ENCODE data around the gene PLXNA3. TPM values are rescaled to one million over a fixed set of nuclear protein-coding genes. Genes with fewer than 3 reads are reported as not detected.

Gene PLXNA3
- total RNA-seq, 1 donor from 2014 or later, result 128 TPM

DNA sequence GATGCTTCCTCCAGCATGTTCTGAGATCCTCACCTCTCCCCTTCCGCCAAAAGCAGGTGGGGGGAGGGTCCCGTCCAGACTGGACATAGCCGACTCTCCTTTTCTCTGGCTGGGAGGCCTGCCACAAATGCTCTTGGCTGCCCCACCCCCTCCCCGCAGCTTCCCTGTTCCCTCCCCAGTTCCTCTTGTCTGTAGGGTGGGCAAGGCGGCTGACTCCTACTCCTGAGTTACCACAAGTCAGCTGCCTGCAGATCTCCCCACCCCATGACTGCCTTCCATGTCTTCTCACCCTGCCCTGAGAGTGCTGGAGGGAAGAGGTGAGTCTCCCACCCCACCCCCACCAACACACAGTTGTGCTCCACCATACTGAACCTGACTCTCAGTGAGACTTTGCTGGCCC is 26.7 kb upstream of the PLXNA3 start:
- H3K4me3 Mint-ChIP-seq, result no peak overlapping the region
- H3K27ac Mint-ChIP-seq, result no peak overlapping the region
- no peak for DNase-seq (ENCODE audit: low spot score in 2 of 2, unreplicated experiment in 2 of 2)
- H3K4me1 Mint-ChIP-seq, result peaks cover 30% of the 10 kb centered on the region
- H3K9me3 Mint-ChIP-seq, result peaks cover 8% of the 10 kb centered on the region
- H3K36me3 Mint-ChIP-seq, result peaks cover 10% of the 10 kb centered on the region
- H3K27me3 Mint-ChIP-seq (ENCODE audit: low read depth), result no peaks in the 10 kb centered on the region
- TF ChIP-seq, protein P1, sequence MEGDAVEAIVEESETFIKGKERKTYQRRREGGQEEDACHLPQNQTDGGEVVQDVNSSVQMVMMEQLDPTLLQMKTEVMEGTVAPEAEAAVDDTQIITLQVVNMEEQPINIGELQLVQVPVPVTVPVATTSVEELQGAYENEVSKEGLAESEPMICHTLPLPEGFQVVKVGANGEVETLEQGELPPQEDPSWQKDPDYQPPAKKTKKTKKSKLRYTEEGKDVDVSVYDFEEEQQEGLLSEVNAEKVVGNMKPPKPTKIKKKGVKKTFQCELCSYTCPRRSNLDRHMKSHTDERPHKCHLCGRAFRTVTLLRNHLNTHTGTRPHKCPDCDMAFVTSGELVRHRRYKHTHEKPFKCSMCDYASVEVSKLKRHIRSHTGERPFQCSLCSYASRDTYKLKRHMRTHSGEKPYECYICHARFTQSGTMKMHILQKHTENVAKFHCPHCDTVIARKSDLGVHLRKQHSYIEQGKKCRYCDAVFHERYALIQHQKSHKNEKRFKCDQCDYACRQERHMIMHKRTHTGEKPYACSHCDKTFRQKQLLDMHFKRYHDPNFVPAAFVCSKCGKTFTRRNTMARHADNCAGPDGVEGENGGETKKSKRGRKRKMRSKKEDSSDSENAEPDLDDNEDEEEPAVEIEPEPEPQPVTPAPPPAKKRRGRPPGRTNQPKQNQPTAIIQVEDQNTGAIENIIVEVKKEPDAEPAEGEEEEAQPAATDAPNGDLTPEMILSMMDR (IDR thresholded peaks at IDR 0.05; ENCODE audit: unreplicated experiment), result no peak

DNA sequence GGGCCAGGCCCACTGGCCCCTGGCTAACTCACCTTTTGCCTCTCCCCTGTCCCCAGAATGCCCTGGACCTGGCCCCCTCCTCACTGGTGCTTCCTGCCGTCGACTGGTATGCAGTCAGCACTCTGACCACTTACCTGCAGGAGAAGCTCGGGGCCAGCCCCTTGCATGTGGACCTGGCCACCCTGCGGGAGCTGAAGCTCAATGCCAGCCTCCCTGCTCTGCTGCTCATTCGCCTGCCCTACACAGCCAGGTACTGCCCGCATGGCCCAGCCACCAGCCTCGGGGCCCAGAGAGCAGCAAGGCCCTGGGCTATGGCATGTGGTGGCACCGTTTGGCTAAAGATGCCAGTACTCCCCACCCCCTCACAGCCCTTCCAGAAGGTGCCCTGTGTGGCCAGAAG is 25.9 kb upstream of the PLXNA3 start:
- Mint-ChIP-seq H3K36me3 (peaks cover 10% of the 10 kb centered on the region), H3K4me1 (peaks cover 26% of the 10 kb centered on the region), H3K27me3 (ENCODE audit: low read depth) (no peaks in the 10 kb centered on the region), H3K9me3 (peaks cover 8% of the 10 kb centered on the region), H3K4me3 (no peak overlapping the region), H3K27ac (no peak overlapping the region)
- DNase-seq (ENCODE audit: low spot score in 2 of 2, unreplicated experiment in 2 of 2), result no peak
- TF ChIP-seq, protein P1 (IDR thresholded peaks at IDR 0.05; ENCODE audit: unreplicated experiment), result no peak

DNA sequence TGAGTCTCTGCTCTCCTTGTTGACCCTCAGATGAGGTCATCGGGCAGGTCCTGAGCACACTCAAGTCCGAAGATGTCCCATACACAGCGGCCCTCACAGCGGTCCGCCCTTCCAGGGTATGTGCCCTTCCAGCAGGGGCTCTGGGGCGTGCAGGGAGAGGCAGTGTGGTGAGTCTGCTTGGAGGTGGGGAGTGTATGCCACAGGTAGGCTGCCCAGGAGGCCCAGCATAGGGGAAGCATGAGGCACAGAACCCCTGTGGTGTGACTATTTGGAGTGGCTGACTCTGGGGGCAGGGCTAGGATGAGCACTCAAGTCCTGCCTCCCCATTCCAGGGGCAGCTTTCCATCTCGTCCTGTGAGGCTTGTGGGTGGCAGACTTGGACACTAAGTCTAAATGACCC is 24.5 kb upstream of the PLXNA3 start:
- Mint-ChIP-seq H3K9me3 (peaks cover 4% of the 10 kb centered on the region), H3K36me3 (peaks cover 10% of the 10 kb centered on the region), H3K4me3 (no peak overlapping the region), H3K27ac (no peak overlapping the region), H3K4me1 (peaks cover 27% of the 10 kb centered on the region), H3K27me3 (ENCODE audit: low read depth) (no peaks in the 10 kb centered on the region)
- TF ChIP-seq, protein P1 (IDR thresholded peaks at IDR 0.05; ENCODE audit: unreplicated experiment), result no peak
- no peak for DNase-seq (ENCODE audit: low spot score in 2 of 2, unreplicated experiment in 2 of 2)

DNA sequence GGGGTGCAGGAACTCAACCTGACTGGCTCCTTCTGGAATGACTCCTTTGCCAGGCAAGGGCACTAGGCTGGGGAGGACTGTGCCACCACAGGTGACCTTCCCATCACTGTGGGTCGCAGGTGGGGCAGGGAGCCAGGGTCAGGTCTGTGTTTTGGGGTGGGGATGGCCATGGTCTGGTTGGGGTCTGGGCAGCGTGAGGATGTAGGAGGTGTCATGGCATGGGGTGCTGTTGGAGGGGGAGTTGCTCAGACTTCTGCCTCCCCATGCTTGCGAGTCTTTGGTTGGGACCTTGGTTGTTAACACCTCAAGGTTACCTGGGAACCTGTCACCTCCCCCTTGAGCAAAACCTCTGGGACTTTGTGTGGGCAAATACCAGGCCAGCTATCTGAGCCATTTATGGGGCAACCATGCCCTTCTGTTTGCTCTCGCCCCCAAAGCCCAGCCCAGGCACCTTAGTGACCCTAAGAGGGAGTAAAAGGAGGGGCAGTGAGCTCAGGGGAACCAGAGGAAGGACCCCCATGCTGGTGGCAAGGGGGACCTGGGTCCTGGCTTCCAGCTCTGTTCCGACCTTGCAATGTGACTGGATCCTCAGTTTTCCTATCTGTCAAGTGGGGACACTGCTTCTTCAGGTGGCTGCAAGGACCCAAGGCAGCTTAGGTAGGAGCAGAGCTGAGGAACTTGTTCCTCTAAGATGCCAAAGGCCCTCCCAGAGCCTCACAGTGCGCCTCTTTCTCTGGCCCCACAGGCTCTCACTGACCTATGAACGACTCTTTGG is 23.5 kb upstream of the PLXNA3 start:
- TF ChIP-seq, protein P1 (IDR thresholded peaks at IDR 0.05; ENCODE audit: unreplicated experiment), result no peak
- DNase-seq (ENCODE audit: low spot score in 2 of 2, unreplicated experiment in 2 of 2), result no peak
- Mint-ChIP-seq H3K27ac (no peak overlapping the region), H3K27me3 (ENCODE audit: low read depth) (no peaks in the 10 kb centered on the region), H3K9me3 (peaks cover 4% of the 10 kb centered on the region), H3K36me3 (peaks cover 12% of the 10 kb centered on the region), H3K4me1 (peaks cover 22% of the 10 kb centered on the region), H3K4me3 (no peak overlapping the region)

DNA sequence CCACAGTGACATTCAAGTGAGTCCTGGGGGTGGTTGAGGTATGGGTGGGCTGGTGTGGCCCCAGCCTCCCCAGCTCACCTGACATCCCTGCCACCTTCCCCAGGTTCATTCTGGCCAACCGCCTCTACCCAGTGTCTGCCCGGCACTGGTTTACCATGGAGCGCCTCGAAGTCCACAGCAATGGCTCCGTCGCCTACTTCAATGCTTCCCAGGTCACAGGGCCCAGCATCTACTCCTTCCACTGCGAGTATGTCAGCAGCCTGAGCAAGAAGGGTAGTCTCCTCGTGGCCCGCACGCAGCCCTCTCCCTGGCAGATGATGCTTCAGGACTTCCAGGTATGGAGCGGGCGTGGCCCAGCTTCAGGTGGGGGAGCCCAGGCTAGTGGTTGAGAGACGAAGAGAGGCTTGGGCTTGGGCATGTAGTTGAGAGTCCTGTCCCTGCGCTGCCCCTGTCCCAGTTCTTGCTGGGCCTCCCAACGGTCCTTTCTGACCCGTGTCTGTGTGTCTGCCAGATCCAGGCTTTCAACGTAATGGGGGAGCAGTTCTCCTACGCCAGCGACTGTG is 22.8 kb upstream of the PLXNA3 start:
- Mint-ChIP-seq H3K9me3 (peaks cover 4% of the 10 kb centered on the region), H3K36me3 (peaks cover 12% of the 10 kb centered on the region), H3K4me3 (no peak overlapping the region)

More for the DNA sequence above, 22.8 kb upstream of the PLXNA3 start:
- H3K27me3 Mint-ChIP-seq (ENCODE audit: low read depth), result no peaks in the 10 kb centered on the region
- TF ChIP-seq, protein P1 (IDR thresholded peaks at IDR 0.05; ENCODE audit: unreplicated experiment), result no peak
- no peak for DNase-seq (ENCODE audit: low spot score in 2 of 2, unreplicated experiment in 2 of 2)
- peaks cover 19% of the 10 kb centered on the region for H3K4me1 Mint-ChIP-seq
- no peak overlapping the region for H3K27ac Mint-ChIP-seq
